A673 (cell line): Measurements from ENCODE around the gene UGP2.

ENCODE experiments used
- CTCF ChIP-seq: fragments of 300-800, 200-600 bp; sonication (generic); conservative IDR thresholded peaks from 2 replicates; pipeline ENCODE4 v1.5.1; 2017; ENCODE audit warnings: low read depth, mild to moderate bottlenecking, antibody characterized with exemption, low read length, moderate library complexity, mixed read lengths
- EZH2 ChIP-seq: fragments of 200-600 bp; sonication (generic); IDR thresholded peaks from 2 replicates; pipeline ENCODE4 v1.6.1; 2017; ENCODE audit warnings: borderline replicate concordance, low read depth, mild to moderate bottlenecking, mixed read lengths, antibody characterized with exemption, low read length; ENCODE audit not compliant: poor library complexity, severe bottlenecking

- TF ChIP-seq EZH2 (no peak), CTCF (no peak)
Observed at GRCh38 chr2:63874204-63875130, 32.8 kb downstream of the UGP2 start.
